Stomach (tissue), 4 donors: ENCODE results near the gene DNAJB13.

Experiments used
- CTCF ChIP-seq, 7 experiments: fragments of 450-650 bp in 4 of 7; fragments of 200-600 bp in 3 of 7; sonication (generic) in 3 of 7; IDR thresholded peaks; one replicate each; pipeline ENCODE4 v1.5.1; 2016 to 2019; ENCODE audit warnings: antibody characterized with exemption in 7 of 7, control low read depth in 2 of 7, mild to moderate bottlenecking in 1 of 7
- EP300 ChIP-seq: sonication (generic); formaldehyde crosslinking; IDR thresholded peaks from one replicate; pipeline ENCODE4 v1.6.1; 2017; ENCODE audit warnings: antibody characterized with exemption
- POLR2A ChIP-seq, 4 donors: fragments of 450-650 bp; IDR thresholded peaks; one replicate each; pipeline ENCODE4 v1.6.1; 2016; ENCODE audit warnings: antibody characterized with exemption in 4 of 4, control low read depth in 2 of 4, mild to moderate bottlenecking in 1 of 4, moderate library complexity in 1 of 4
- POLR2AphosphoS5 ChIP-seq, 3 donors: sonication (generic); formaldehyde crosslinking; IDR thresholded peaks; one replicate each; pipeline ENCODE4 v1.6.1; 2016; ENCODE audit warnings: antibody characterized with exemption in 3 of 3

DNA sequence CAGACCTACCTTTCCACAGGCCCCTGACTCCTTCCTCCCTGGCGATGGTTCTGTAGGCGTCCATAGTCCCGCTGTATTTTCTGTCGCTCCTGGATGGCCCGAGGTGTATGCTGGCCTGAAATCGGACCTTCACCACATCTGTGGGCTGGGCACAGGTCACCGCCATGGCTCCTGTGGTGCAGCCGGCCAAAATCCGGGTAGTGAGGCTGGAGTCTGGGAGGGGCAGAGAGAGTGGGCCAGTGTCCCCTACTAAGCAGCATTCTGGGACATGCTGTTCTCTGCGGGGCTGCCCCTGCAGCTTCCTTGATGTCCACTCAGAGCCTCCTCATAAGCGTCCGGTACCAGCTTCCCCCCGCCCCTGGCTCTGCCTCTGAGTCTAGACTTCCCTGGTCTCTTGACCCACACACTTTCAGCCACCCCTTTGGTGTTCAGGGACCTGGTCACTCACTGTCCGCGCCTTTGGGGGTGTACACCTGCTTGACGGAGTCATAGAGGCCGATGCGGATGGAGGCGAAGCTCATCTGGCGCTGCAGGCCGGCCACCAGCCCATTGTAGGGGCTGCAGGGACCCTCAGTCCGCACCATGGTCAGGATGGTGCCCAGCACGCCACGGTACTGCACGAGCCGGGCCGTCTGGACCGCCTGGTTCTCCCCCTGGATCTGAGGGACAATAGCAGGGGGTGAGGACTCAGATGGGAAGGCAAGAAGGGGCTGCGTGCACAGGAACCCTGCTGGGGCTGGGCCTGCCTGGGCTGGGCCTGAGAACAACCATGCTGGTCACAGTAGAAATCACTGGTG is 55.1 kb downstream of the DNAJB13 start:
- TF ChIP-seq CTCF (IDR thresholded peaks at IDR 0.05) (no peak), POLR2A (IDR thresholded peaks at IDR 0.05) (no peak), POLR2AphosphoS5 (IDR thresholded peaks at IDR 0.05) (no peak), EP300 (no peak)
